ENCODE results near the gene ARSG.

DNA sequence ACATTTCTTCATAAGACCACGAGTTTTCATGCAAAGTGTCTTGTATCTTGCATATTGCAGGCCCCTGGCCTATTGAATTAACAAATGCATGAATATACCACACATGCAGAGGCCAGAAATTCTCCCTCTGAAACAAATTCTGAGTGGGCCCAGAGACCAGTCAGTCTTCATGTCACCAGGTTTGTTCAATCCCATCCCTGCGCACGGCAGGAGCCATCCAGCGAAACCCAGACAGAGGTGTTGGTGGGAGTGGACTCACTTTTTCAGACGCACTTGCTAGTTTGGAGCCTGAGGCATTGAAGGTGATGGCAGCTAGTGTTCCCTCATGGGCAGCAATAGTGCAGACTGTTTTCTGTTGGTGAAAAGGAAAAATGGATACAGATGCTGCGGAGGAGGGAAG is 144.1 kb downstream of the ARSG start:
- TF ChIP-seq, protein P1, sequence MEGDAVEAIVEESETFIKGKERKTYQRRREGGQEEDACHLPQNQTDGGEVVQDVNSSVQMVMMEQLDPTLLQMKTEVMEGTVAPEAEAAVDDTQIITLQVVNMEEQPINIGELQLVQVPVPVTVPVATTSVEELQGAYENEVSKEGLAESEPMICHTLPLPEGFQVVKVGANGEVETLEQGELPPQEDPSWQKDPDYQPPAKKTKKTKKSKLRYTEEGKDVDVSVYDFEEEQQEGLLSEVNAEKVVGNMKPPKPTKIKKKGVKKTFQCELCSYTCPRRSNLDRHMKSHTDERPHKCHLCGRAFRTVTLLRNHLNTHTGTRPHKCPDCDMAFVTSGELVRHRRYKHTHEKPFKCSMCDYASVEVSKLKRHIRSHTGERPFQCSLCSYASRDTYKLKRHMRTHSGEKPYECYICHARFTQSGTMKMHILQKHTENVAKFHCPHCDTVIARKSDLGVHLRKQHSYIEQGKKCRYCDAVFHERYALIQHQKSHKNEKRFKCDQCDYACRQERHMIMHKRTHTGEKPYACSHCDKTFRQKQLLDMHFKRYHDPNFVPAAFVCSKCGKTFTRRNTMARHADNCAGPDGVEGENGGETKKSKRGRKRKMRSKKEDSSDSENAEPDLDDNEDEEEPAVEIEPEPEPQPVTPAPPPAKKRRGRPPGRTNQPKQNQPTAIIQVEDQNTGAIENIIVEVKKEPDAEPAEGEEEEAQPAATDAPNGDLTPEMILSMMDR (IDR thresholded peaks at IDR 0.05; ENCODE audit: low read depth, low read length, poor library complexity, severe bottlenecking): no peak
- no peak for TF ChIP-seq EZH2phosphoT487 (IDR thresholded peaks at IDR 0.05; ENCODE audit: borderline replicate concordance, low read length)
